GM18498 (cell line): Measurements from ENCODE around the gene CACNG1.

Experiments
- ATAC-seq: cut with Tn5 transposase; IDR thresholded peaks from one replicate; pipeline ENCODE4 v1.9.1; 2021; ENCODE audit warnings: mild to moderate bottlenecking, moderate library complexity; ENCODE audit not compliant: unreplicated experiment

The CACNG1 gene

GRCh38 chr17:67050471-67051154 lies 6.3 kb downstream of the CACNG1 start:
- ATAC-seq = no peak

DNA sequence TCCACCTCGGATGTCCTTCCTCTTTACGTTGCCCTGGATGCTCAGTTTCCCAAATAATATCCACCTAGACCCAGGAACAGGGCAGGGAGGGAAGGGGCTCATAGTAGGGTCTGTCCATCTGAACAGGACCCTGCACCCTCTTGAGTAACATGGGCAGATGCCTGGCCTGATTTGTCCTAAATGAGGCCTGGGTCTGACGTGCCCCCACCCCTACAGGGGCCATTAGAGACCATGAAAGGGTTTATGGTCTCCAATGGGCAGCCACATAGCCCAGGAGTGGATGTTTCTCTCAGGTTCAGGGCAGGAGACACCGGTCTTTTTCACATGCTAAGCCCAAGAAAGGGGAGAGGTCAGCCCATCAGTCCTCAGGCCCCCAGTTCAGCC lies 6.8 kb downstream of the CACNG1 start:
- ATAC-seq = no peak

- ATAC-seq = no peak
Observed at GRCh38 chr17:67051837-67052236, 7.5 kb downstream of the CACNG1 start.

DNA sequence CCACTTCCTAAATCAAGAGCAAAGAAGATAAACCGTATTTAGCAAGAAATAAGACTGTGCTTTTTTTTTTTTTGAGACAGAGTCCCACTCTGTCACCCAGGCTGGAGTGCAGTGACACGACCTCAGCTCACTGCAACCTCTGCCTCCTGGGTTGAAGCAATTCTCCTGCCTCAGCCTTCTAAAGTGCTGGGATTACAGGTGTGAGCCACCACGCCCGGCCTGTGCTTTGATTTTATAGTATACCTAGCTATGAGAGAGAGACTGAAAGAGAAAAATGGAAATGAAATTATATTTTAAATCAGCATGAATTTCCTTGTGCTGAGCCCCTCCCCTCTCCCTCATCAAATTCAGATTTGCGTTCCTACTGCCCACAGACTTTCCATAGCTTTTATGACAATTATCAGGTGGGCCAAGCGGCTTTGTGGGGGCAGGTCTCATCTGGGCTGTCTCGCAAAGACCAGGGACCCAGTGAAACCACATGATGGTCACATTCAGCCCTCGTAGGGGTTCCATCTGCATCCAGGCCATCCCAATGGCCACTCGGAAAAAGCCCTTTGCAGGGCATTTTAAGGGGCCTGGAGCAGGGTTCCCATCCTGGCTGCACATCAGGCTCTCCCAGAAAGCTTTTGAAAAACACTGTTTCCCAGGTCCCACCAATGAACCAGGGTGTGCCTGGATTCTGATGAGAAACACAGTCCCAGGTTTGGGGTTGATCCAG lies 8.5 kb downstream of the CACNG1 start:
- ATAC-seq = no peak

DNA sequence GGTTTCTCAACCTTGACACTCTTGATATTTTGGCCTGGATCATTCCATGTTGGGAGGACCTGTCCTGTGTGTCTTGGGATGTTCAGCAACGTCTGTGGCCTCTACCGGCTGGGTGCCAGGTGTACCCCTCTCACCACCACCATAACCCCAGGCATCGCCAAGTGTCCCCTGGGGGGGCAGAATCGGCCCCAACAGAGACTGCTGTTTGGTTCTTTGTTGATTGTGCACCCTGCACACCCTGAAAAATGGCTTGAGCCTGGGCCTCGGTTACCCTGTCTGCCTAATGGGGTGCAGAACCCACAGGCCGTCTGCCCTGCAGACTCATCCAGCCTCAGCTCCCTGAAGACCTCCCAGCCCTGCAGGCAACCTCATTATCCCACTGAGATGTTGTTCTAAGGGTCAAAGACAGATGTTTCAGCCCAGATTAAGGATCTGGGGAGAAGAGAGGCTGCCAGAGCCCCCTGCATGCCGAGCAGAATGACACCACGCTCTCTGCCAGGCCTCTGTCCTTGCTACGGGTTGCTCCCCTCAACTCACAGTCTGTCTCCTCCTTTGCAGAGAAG lies 9.2 kb downstream of the CACNG1 start:
- no peak for ATAC-seq

- ATAC-seq = no peak
Observed at GRCh38 chr17:67054011-67054591, 9.7 kb downstream of the CACNG1 start.

DNA sequence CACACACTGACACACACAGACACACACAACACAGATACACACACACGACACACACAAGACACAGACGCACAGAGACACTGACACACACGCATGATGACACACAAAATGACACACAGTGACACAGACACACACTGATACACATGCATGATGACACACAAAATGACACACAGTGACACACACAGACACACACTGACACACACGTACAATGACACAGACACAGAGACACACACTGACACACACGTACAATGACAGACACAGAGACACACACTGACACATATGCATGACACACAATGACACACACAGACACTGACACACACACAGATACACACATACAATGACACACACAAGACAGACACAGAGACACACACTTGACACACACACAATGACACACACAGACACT lies 10.3 kb downstream of the CACNG1 start:
- ATAC-seq = no peak

DNA sequence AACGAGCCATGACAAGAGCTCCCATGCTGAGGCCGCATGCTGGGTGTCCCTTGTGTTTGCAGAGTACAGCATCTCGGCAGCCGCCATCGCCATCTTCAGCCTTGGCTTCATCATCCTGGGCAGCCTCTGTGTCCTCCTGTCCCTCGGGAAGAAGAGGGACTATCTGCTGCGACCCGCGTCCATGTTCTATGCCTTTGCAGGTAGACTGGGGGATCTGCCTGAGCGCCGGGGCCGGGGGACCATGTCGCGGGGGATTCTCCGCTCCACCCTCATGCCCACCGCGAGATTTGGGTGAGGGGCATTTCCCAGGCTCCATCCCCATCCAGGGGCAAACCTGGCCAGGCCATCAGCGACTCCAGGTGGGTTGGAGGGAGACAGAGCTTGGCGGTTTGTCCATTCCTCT lies 10.7 kb downstream of the CACNG1 start:
- no peak for ATAC-seq

DNA sequence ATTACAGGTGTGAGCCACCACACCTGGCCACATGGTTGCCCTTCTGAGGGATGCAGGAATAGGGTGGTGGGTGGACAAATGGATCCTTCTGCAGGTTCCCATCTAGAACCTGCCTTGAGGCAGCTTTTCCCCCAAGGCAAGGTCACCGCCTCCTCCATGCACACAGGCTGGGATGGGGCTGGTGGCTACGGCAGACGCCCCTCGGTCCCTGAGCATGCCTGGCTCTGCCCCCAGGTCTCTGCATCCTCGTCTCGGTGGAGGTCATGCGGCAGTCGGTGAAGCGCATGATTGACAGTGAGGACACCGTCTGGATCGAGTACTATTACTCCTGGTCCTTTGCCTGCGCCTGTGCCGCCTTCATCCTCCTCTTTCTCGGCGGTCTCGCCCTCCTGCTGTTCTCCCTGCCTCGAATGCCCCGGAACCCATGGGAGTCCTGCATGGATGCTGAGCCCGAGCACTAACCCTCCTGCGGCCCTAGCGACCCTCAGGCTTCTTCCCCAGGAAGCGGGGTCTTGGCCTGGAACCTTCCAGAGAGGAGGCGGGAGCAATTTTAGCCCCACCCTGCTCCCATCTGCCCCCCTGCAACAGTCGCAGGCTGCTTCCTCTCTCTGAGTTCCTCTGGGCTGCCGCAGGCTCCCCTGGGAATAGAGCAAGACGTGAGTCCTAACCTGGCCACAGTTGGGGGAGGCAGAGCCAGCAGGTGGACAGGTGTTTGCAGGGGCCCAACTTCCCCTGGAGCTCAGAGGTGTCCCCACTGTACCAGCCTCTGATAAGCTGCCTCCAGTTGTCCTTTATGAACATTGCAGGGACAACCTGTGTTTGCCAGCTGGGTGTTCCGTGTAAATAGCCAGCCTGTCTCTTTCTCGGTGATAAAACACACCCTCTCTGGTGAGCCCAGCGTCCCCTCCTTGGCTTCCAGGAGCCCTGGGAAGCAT lies 11.7 kb downstream of the CACNG1 start:
- ATAC-seq = no peak

GRCh38 chr17:67056746-67057490 lies 12.6 kb downstream of the CACNG1 start:
- no peak for ATAC-seq

GRCh38 chr17:67058036-67058435 lies 13.7 kb downstream of the CACNG1 start:
- ATAC-seq = no peak

GRCh38 chr17:67059372-67059771 lies 15.0 kb downstream of the CACNG1 start:
- ATAC-seq = no peak

DNA sequence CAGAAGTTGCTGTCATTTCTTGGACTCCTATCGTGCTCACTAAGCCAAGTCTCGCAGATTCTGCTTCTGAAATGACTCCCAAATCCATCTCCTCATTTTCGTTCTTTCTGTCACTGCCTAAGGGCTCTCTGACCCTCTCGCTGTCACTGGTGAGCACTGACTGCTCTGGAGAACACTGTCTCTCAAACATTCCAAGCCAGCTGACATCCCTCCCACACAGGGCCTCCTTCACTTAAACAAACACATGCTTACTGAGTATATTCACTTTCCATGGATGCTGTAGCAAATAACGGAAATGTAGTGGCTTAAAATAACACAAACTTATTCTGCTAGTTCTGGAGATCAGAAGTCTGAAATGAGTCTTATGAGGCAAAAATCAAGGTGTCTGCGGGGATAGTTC lies 18.8 kb downstream of the CACNG1 start:
- no peak for ATAC-seq

DNA sequence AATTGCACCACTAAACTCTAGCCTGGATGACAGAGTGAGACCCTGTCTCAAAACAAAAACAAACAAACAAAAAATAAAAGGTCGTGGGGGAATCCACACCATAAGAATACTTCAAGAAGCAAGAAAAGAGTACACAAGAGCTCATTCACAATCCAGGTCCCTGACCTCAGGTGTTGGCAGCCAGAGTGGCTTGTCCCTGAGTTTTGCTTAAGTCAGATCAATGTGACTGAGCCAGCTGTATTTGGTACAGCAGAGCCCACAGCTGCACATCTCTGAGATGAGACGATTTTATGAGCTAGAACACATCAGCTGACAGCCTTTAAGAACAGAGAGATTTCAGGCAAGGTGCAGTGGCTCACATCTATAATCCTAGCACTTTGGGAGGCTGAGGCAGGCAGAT lies 22.4 kb downstream of the CACNG1 start:
- ATAC-seq = no peak

GRCh38 chr17:67067571-67068482 lies 23.5 kb downstream of the CACNG1 start:
- no peak for ATAC-seq

- no peak for ATAC-seq
Observed at GRCh38 chr17:67068999-67069398, 24.6 kb downstream of the CACNG1 start.

- no peak for ATAC-seq
Observed at GRCh38 chr17:67069603-67070136, 25.3 kb downstream of the CACNG1 start.

- no peak for ATAC-seq
Observed at GRCh38 chr17:67071595-67071994, 27.2 kb downstream of the CACNG1 start.

DNA sequence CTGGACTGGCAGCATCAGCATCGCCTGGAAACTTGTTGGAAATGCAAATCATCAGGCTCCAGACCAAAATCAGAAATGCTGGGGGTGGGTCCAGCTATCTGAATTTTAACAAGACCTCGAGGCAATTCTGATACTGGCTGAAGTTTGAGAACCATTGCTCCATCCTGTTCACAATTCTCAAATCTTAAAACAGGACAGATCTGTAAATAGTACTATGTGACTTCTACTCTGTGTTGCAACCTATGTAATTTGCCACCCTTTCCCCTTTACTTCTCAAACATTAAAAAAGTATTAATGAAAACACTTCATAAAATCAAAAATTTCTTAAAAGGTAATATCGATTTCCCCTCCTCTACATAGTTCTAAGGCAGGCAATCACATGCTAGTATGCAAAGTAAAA lies 28.5 kb downstream of the CACNG1 start:
- ATAC-seq = no peak
